Middle frontal gyrus (tissue), 1 donor: Measurements from ENCODE around the gene USP9X.
"Not testable (repeated sequence)": the region's sequence is repeated elsewhere in the genome, so short reads cannot be mapped to it uniquely, and the experiment has no call there.

ENCODE experiments used
- DNase-seq: peaks from one replicate; pipeline ENCODE4 v3.0.0-alpha.2; 2015; ENCODE audit warnings: low spot score; ENCODE audit errors: extremely low spot score

The USP9X gene

GRCh38 chrX:41122664-41123257 lies 37.5 kb downstream of the USP9X start:
- DNase-seq = no peak

GRCh38 chrX:41127477-41128192 lies 42.4 kb downstream of the USP9X start:
- DNase-seq = no peak

- DNase-seq = no peak
These were observed 43.7 kb downstream of the USP9X start for GRCh38 chrX:41128955-41129354.

GRCh38 chrX:41131766-41132165 lies 46.5 kb downstream of the USP9X start:
- DNase-seq = no peak

DNA sequence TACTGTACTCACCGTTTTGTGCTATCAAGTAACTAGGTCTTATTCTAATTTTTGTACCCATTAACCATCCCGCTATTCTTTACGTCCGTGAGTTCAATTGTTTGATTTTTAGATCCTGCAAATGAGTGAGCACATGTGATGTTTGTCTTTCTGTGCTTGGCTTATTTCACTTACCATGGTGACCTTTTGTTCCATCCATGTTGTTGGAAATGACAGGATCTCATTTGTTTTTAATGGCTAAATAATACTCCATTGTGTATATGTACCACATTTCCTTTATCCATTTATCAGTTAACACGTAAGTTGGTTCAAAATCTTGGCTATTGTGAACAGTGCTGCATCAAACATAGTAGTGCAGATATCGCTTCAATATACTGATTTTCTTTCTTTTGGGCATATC lies 48.3 kb downstream of the USP9X start:
- no peak for DNase-seq

- DNase-seq = no peak
These were observed 52.3 kb downstream of the USP9X start for GRCh38 chrX:41137589-41137988.

DNA sequence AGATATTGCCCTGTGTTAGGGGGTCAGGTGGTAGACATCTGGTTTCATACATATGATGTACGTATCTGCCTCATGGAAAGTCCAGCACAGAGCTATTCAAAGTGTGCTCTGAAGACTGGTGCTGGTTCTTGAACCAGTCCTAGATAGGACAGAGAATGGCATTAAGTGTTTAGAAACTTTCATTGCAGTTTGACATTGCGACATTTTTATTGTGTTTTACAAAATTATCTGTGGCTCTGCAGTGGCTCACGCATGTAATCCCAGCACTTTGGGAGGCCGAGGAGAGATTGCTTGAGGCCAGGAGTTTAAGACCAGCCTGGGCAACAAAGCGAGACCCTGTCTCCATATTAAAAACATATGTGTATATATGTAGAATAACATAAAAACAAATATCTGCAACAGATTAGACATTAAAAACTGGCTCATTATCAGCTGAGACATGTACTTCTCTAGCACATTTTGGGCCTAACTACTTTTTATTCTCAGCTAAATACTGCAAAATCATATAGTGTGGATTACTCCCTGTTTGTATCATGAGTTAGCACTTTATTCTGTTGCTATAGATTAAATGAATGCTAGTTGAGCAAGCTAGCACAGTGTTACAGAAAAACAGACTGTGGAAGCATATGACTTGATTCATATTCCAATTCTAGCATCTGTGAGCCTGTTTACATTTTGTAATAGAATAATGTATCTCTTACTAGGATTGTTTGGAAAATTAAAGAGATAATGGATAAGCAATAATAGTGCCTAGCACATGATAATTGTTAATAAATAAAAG lies 57.1 kb downstream of the USP9X start:
- DNase-seq = no peak

DNA sequence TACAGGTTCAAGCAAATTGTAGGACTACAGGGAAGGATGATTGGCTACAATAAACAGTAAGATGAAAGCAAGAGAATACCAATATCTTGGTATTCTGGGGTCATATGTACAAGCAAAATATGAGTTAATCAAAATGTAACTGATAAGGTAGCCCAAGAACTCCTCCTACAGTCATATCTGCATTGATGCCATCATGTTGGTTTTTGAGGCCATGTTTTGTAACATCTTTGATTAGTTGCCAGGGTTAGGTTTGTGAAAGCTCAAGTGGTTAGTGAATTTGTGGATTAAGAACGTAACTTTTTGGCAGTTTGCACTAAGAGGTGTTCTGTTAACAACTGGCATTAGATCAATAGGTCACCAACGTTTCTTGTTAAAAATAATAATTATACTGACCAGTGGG lies 59.6 kb downstream of the USP9X start:
- DNase-seq = no peak

GRCh38 chrX:41145920-41146608 lies 60.8 kb downstream of the USP9X start:
- no peak for DNase-seq

DNA sequence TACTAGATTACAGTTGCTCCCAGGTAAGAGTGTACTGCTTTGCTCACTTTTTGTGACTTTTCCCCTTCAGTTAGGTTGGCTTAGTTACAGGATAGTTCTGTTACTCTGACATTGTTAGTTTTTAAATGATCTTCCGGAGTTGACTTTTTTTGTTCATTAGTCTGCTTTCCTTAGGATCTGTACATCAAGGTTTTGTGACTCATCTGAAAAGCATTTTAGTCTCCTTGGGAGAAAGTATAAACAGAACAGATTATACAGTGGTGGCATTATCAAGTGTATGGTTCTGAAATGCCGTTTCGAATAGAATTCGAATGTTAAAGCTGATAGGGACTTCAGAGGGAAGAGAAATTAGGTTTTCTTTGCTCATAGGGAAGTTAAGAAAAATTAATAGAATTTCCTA lies 63.3 kb downstream of the USP9X start:
- DNase-seq = no peak

GRCh38 chrX:41150043-41150442 lies 64.8 kb downstream of the USP9X start:
- DNase-seq = no peak

DNA sequence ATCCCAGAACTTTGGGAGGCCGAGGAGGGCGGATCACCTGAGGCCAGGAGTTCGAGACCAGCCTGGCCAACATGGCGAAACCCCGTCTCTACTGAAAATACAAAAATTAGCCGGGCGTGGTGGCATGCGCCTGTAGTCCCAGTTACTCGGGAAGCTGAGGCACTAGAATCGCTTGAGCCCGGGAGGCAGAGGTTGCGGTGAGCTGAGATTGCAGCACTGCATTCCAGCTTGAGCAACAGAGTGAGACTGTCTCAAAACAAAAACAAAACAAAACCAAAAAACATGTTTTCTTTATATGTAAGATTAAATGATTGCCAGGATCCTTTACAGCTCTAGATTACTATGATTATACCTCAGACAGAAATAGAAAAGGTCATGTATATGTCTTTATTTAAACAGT lies 66.5 kb downstream of the USP9X start:
- DNase-seq = not testable (repeated sequence)

DNA sequence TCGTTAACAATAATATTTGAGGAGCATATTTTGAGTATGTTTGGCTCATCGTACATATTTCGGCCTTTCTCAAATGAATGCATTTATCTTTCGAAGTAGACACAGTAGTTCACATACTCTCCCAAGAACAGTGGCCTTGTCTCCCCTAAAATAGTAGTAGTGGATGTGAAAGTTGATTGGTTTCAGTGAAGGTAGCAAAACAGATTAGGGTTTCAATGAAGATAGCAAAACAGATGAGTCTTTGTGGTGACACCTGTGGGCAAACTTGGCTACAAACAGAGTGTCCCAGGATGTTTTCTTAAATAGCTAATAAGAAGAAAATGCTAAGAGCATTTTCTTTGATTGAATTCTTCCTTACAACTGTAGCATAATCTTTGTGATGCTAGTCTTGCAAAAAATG lies 67.0 kb downstream of the USP9X start:
- no peak for DNase-seq

DNA sequence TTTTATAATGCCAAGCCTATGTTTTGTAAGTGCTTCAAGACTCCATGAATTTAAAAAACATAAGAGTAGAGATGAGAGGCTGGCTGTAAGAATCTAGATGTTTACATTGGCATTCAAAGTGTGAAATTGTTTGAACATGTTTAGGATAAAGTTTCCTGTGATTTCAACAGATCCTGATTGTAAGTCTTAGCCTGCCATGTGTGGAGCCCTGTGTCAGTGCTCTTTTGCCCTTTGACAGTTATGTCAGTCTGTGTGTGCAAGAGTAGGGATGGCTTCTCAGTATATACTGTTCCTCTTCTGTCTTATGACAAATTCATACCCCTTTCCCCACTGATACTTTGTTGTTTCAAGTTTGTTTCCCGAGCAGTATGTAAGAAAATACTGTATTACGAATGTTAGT lies 68.2 kb downstream of the USP9X start:
- no peak for DNase-seq

GRCh38 chrX:41153957-41154356 lies 68.7 kb downstream of the USP9X start:
- DNase-seq = no peak

DNA sequence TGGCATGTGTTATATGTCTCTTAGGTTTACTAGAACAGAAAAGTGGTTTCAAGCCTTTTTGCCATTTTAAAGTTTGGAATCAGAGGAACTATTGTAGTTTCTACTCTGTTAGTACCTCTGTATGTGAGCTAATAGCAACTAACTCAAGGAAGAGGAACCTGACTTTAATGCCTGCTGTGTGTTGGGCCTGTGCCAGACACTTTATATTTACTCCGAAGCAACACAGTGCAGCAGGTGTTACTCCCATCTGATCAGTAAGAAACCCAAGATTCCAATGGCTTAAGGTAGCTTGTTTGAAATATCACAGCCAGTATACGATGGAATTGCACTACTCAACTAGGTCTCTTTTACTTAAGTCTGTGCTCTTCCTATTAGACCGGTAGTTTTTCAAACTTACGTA lies 79.2 kb downstream of the USP9X start:
- no peak for DNase-seq

- DNase-seq = no peak
These were observed 82.6 kb downstream of the USP9X start for GRCh38 chrX:41167888-41168287.

DNA sequence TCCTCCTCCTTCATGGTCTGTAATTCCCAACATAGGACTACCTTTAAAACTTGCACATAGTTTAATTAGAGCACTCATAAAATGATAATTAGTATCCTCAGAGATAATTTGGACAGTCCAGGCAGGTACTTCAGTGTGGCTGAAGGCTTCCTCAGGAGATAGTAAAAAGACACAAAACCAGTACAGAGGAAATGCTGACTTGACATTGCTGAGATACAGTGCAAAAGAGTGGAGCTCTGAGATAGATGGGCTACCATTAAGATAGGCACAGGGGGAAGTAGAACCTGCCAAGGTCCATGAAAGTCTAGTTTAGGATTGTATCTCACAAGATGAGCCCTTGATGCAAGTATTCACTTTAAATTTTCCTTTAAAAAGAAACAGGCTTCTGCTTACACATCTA lies 91.0 kb downstream of the USP9X start:
- no peak for DNase-seq

- DNase-seq = no peak
These were observed 92.1 kb downstream of the USP9X start for GRCh38 chrX:41177297-41177696.

- DNase-seq = no peak
These were observed 93.0 kb downstream of the USP9X start for GRCh38 chrX:41178201-41178600.

DNA sequence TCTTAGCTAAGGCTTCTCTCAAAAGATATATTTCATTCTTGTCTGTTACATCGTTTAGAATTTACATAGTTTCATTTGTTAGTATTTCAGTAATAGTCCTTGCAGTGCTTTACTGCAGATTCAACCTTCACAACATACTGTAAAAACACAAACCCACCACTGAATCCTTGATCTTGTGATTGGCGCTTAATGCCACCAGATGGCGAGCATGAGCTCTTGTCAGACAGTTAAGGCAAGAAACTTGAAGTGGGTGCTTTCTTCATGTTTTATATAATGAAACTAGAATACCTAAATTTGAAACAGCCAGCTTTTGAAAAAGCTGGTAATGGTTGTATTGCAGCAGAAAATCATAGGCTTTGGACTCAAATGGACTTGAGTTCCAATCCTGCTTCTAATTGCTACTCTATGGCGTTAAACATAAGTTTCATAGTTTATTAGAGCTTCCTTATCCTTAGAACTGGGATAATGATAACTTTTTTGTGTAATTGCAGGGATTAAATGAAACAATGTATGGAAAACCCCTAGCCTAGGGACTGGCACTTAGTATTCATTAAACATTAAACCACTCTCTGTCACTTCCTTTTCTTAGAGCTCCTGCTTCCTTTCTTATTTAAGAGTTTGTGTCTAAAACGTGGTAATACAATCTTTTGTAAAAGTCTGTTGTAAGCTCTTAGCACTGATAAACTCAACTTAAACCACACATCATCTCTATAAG lies 95.1 kb downstream of the USP9X start:
- DNase-seq = no peak
